ENCODE measurements around the gene EIF4B.

DNA sequence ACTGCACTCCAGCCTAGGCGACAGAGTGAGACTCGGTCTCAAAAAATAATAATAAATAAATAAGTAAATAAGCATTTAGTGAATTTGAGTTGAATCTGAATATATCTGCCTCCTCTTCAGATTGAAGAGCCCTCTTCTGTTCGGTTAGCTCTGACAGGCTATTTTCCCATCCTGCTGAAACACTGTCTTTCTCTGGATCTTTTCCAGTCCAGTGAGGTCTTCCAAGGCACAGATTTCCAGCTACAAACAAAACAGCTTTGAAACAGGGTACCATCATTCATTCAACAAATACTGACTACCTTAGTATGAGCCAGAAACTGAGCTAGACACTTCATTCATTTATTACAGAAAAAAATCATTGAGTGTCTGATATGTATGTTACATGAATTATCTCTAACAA is 80.1 kb downstream of the EIF4B start:
- TF ChIP-seq POLR2A (IDR thresholded peaks at IDR 0.05) (no peak), CTCF (IDR thresholded peaks at IDR 0.05) (no peak), POLR2AphosphoS5 (IDR thresholded peaks at IDR 0.05) (no peak), EP300 (IDR thresholded peaks at IDR 0.05) (no peak)
